Transverse colon (tissue), 4 donors: ENCODE results near the gene RRH. TPM values are rescaled to one million over a fixed set of nuclear protein-coding genes. Genes with fewer than 3 reads are reported as not detected.

Source experiments
- DNase-seq: peaks from one replicate; pipeline ENCODE4 v3.0.0-alpha.2; 2019
- H3K27ac ChIP-seq, 4 donors: fragments of 200-600 bp; sonication (generic); 2 replicates each; pipeline ENCODE4 v1.5.1; 2016 to 2018; ENCODE audit warnings: inconsistent platforms in 4 of 4
- H3K27me3 ChIP-seq: fragments of 200-600 bp; sonication (generic); 2 replicates; pipeline ENCODE4 v1.5.1; 2017; ENCODE audit warnings: inconsistent platforms
- H3K36me3 ChIP-seq, 4 donors: fragments of 200-600 bp; sonication (generic); 2 replicates each; pipeline ENCODE4 v1.5.1; 2017 to 2019; ENCODE audit warnings: inconsistent platforms in 4 of 4
- H3K4me1 ChIP-seq, 4 donors: fragments of 200-600 bp; sonication (generic); 2 replicates each; pipeline ENCODE4 v1.5.1; 2017 to 2020; ENCODE audit warnings: inconsistent platforms in 4 of 4
- H3K4me3 ChIP-seq, 4 donors: fragments of 200-600 bp; sonication (generic); 1 replicate in 1 of 4; 2 replicates in 3 of 4; pipeline versions ENCODE4 v1.5.1 to v1.6.1; 2017 to 2019; ENCODE audit warnings: inconsistent platforms in 4 of 4
- H3K9me3 ChIP-seq, 2 donors: fragments of 200-600 bp; sonication (generic); 2 replicates each; pipeline ENCODE4 v1.5.1; 2017 to 2019; ENCODE audit warnings: inconsistent platforms in 2 of 2
- CTCF ChIP-seq, 5 experiments: fragments of 200-600 bp in 3 of 5; fragments of 450-650 bp in 2 of 5; sonication (generic) in 3 of 5; IDR thresholded peaks; 1 replicate in 2 of 5; 2 replicates in 3 of 5; pipeline ENCODE4 v1.5.1; 2016 to 2017; ENCODE audit warnings: antibody characterized with exemption in 5 of 5, inconsistent platforms in 3 of 5, mild to moderate bottlenecking in 2 of 5, moderate library complexity in 1 of 5
- EP300 ChIP-seq: sonication (generic); formaldehyde crosslinking; IDR thresholded peaks from one replicate; pipeline ENCODE4 v1.6.1; 2017; ENCODE audit warnings: antibody characterized with exemption, low read depth
- POLR2A ChIP-seq: fragments of 450-650 bp; IDR thresholded peaks from one replicate; pipeline ENCODE4 v1.6.1; 2016; ENCODE audit warnings: antibody characterized with exemption, mild to moderate bottlenecking, moderate library complexity
- POLR2AphosphoS5 ChIP-seq, 3 donors: sonication (generic); formaldehyde crosslinking; IDR thresholded peaks; one replicate each; pipeline ENCODE4 v1.6.1; 2016; ENCODE audit warnings: antibody characterized with exemption in 3 of 3
- WGBS, 2 donors: methylation state at CpG; one replicate each; pipeline ENCODE4 v1.1.5; 2018; ENCODE audit warnings: low coverage in 1 of 2; 5-methylcytosine and 5-hydroxymethylcytosine counted together
- in situ Hi-C, 4 donors: fragments of 200-750 bp; cut with MboI; loops; one replicate each; pipeline versions ENCODE4 v1.15.0 to v1.15.1; 2017; ENCODE audit warnings: low sequenced_read_pairs in 3 of 4, low pct_ligation_motif_present in 1 of 4, low pct_unique_long_range_greater_than_20kb in 1 of 4
- intact Hi-C: fragments of 100-400 bp; cut with DNase I; formaldehyde crosslinking; loops from one replicate; pipeline ENCODE4 v1.15.1; 2023; ENCODE audit warnings: low total_unique reads
- total RNA-seq, 4 donors: library from RNA; depleted of rRNA; stranded (reverse); fragments of >200 nt; gene quantifications; one replicate each; pipeline ENCODE4 v1.1.0, GENCODE V29; 2016

RRH gene
- total RNA-seq, 4 donors from 2014 or later, result not detected

GRCh38 chr4:109820563-109820962 is 7.2 kb upstream of the RRH start:
- no peaks in the 10 kb centered on the region for H3K9me3 ChIP-seq
- H3K4me1 ChIP-seq, result peaks cover 9 to 19% (median 16%) of the 10 kb centered on the region in 4 donors
- H3K27ac ChIP-seq, result no peak overlapping the region
- peaks cover 0 to 35% (median 18%) of the 10 kb centered on the region in 4 donors for H3K36me3 ChIP-seq
- DNase-seq, result no peak
- H3K27me3 ChIP-seq, result no peaks in the 10 kb centered on the region
- TF ChIP-seq POLR2A, result no peak
- TF ChIP-seq EP300, result no peak
- no peak for TF ChIP-seq POLR2AphosphoS5 (IDR thresholded peaks at IDR 0.05)
- no peak for TF ChIP-seq CTCF (IDR thresholded peaks at IDR 0.05)
- 63 to 84% methylated on average over 2 of the region's 2 CpGs for WGBS, 2 donors
- H3K4me3 ChIP-seq, result no peak overlapping the region
- intact Hi-C loops, result no loop called here
- in situ Hi-C loops, result loop anchor here in 3 of 4 donors (25.0 kb wide), 4 partner anchors 108 to 1183 kb away; partner anchors contain the start of genes CASP6 (in 2 of the 3) and MCUB (in 1 of the 3)

GRCh38 chr4:109821185-109821584 is 6.6 kb upstream of the RRH start:
- H3K9me3 ChIP-seq, result no peaks in the 10 kb centered on the region
- H3K4me3 ChIP-seq, result no peak overlapping the region
- 59 to 63% methylated on average over 2 of the region's 2 CpGs for WGBS, 2 donors
- TF ChIP-seq POLR2A (no peak), EP300 (no peak), CTCF (IDR thresholded peaks at IDR 0.05) (no peak), POLR2AphosphoS5 (IDR thresholded peaks at IDR 0.05) (no peak)
- no peaks in the 10 kb centered on the region for H3K27me3 ChIP-seq
- DNase-seq, result no peak
- intact Hi-C loops, result no loop called here
- in situ Hi-C loops, result loop anchor here in 3 of 4 donors (25.0 kb wide), 4 partner anchors 109 to 1184 kb away; partner anchors contain the start of genes CASP6 (in 2 of the 3) and MCUB (in 1 of the 3)
- no peak overlapping the region for H3K27ac ChIP-seq
- H3K36me3 ChIP-seq, result peaks cover 0 to 39% (median 19%) of the 10 kb centered on the region in 4 donors
- H3K4me1 ChIP-seq, result peaks cover 9 to 16% (median 14%) of the 10 kb centered on the region in 4 donors

- peaks cover 0 to 42% (median 18%) of the 10 kb centered on the region in 4 donors for H3K36me3 ChIP-seq
- no peaks in the 10 kb centered on the region for H3K9me3 ChIP-seq
- H3K4me3 ChIP-seq, result no peak overlapping the region
- TF ChIP-seq EP300 (no peak), CTCF (IDR thresholded peaks at IDR 0.05) (peak; percentile 40 to 58 (median 47)), POLR2A (no peak), POLR2AphosphoS5 (IDR thresholded peaks at IDR 0.05) (no peak)
- H3K27ac ChIP-seq, result no peak overlapping the region
- no peaks in the 10 kb centered on the region for H3K27me3 ChIP-seq
- DNase-seq, result no peak
- intact Hi-C loops (no loop called here), in situ Hi-C loops (no loop called here)
- H3K4me1 ChIP-seq, result no peaks in the 10 kb centered on the region
Observed at GRCh38 chr4:109826719-109827118, 1.1 kb upstream of the RRH start.

- Histone ChIP-seq H3K36me3 (no peaks in the 10 kb centered on the region), H3K9me3 (no peaks in the 10 kb centered on the region), H3K27me3 (no peaks in the 10 kb centered on the region), H3K27ac (no peak overlapping the region), H3K4me1 (no peaks in the 10 kb centered on the region), H3K4me3 (no peak overlapping the region)
- intact Hi-C loops, result no loop called here
- no peak for DNase-seq
- 92 to 93% methylated on average over 4 of the region's 4 CpGs for WGBS, 2 donors
- no peak for TF ChIP-seq POLR2AphosphoS5 (IDR thresholded peaks at IDR 0.05)
- no peak for TF ChIP-seq CTCF (IDR thresholded peaks at IDR 0.05)
- TF ChIP-seq POLR2A, result no peak
- no peak for TF ChIP-seq EP300
- in situ Hi-C loops, result no loop called here
Observed at GRCh38 chr4:109833756-109834155, 6.0 kb downstream of the RRH start.
